Gastrocnemius medialis (tissue), 4 donors: Measurements from ENCODE around the gene FOXK1. TPM values are rescaled to one million over a fixed set of nuclear protein-coding genes. Genes with fewer than 3 reads are reported as not detected.

Source experiments
- ATAC-seq, 2 donors: fragments of 150-250 bp; one replicate each; pipeline ENCODE4 v1.9.1; 2016
- DNase-seq, 2 donors: peaks; one replicate each; pipeline ENCODE4 v3.0.0-alpha.2; 2019
- H3K27ac ChIP-seq, 4 donors: fragments of 200-600 bp; sonication (generic); 1 replicate in 1 of 4; 2 replicates in 3 of 4; pipeline ENCODE4 v1.5.1; 2016 to 2018; ENCODE audit warnings: mild to moderate bottlenecking in 2 of 4, moderate library complexity in 1 of 4
- H3K27me3 ChIP-seq, 3 donors: fragments of 200-600 bp; sonication (generic) in 2 of 3; 1 replicate in 1 of 3; 2 replicates in 2 of 3; pipeline versions ENCODE4 v1.5.1 to v1.6.0; 2016 to 2019; ENCODE audit warnings: mild to moderate bottlenecking in 1 of 3, moderate library complexity in 1 of 3
- H3K36me3 ChIP-seq, 2 donors: fragments of 200-600 bp; sonication (generic) in 1 of 2; one replicate each; pipeline ENCODE4 v1.5.1; 2017 to 2018
- H3K4me1 ChIP-seq, 2 donors: fragments of 200-600 bp; sonication (generic) in 1 of 2; one replicate each; pipeline ENCODE4 v1.5.1; 2016 to 2017; ENCODE audit warnings: mild to moderate bottlenecking in 2 of 2
- H3K4me3 ChIP-seq, 4 donors: fragments of 200-600 bp; sonication (generic) in 3 of 4; 1 replicate in 1 of 4; 2 replicates in 3 of 4; pipeline ENCODE4 v1.5.1; 2016 to 2019; ENCODE audit warnings: mild to moderate bottlenecking in 2 of 4
- H3K9me3 ChIP-seq, 3 donors: fragments of 200-600 bp; sonication (generic) in 2 of 3; 1 replicate in 1 of 3; 2 replicates in 2 of 3; pipeline ENCODE4 v1.5.1; 2016 to 2019
- POLR2A ChIP-seq, 2 donors: fragments of 450-650 bp; IDR thresholded peaks; one replicate each; pipeline ENCODE4 v1.6.1; 2017; ENCODE audit warnings: antibody characterized with exemption in 2 of 2, mild to moderate bottlenecking in 2 of 2, moderate library complexity in 2 of 2
- in situ Hi-C, 4 donors: fragments of 200-750 bp; cut with MboI; loops; one replicate each; pipeline versions ENCODE4 v1.15.0 to v1.8.0; 2017; ENCODE audit warnings: low sequenced_read_pairs in 4 of 4
- intact Hi-C: fragments of 100-400 bp; cut with DNase I; formaldehyde crosslinking; loops from one replicate; pipeline ENCODE4 v1.15.1; 2023; ENCODE audit warnings: low total_unique reads
- total RNA-seq, 4 donors: library from RNA; depleted of rRNA; stranded (reverse); fragments of >200 nt; gene quantifications; one replicate each; pipeline versions ENCODE4 v1.1.0 to v1.2.3, GENCODE V29; 2016
- TF ChIP-seq, protein P1 (sequence below), 5 experiments: fragments of 450-650 bp in 3 of 5; fragments of 200-600 bp in 2 of 5; sonication (generic) in 2 of 5; IDR thresholded peaks in 4 of 5; conservative IDR thresholded peaks in 1 of 5; 1 replicate in 4 of 5; 2 replicates in 1 of 5; pipeline ENCODE4 v1.5.1; 2016 to 2019; ENCODE audit warnings: antibody characterized with exemption in 5 of 5, mild to moderate bottlenecking in 3 of 5, moderate library complexity in 3 of 5

Gene FOXK1
- total RNA-seq, 4 donors from 2014 or later = 9.8 to 43.6 (median 18.8) TPM

DNA sequence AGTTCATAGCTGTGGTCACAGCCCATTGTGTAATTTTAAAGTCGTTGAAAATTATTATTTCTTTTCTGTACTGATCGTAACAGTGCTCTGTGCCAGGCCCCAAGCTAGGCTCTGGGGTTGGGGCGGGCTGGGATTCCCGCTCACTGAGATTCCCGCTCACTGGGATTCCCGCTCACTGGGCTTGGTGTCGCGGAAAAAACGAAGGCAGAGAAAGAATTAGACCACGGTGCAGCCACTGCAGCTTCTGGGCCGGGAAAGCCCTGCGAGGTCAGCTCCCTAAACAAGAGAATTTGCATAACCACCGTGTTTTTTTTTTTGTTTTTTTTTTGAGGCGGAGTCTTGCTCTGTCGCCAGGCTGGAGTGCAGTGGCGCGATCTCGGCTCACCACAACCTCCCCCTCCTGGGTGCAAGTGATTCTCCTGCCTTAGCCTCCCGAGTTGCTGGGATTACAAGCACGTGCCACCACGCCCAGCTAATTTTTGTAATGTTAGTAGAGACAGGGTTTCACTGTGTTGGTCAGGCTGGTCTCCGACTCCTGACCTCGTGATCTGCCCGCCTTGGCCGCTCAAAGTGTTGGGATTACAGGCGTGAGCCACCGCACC lies 31.2 kb downstream of the FOXK1 start:
- DNase-seq (no peak), ATAC-seq (no peak)
- H3K27ac ChIP-seq = peak overlapping the region; percentile 78 to 88 (median 83)
- no peaks in the 10 kb centered on the region for H3K9me3 ChIP-seq
- intact Hi-C loops = no loop called here
- H3K4me1 ChIP-seq = peaks cover 41 to 53% of the 10 kb centered on the region in 2 donors
- in situ Hi-C loops = no loop called here
- no peaks in the 10 kb centered on the region for H3K27me3 ChIP-seq
- no peak overlapping the region for H3K4me3 ChIP-seq
- H3K36me3 ChIP-seq = no peaks in the 10 kb centered on the region
- no peak for TF ChIP-seq POLR2A (IDR thresholded peaks at IDR 0.05)

DNA sequence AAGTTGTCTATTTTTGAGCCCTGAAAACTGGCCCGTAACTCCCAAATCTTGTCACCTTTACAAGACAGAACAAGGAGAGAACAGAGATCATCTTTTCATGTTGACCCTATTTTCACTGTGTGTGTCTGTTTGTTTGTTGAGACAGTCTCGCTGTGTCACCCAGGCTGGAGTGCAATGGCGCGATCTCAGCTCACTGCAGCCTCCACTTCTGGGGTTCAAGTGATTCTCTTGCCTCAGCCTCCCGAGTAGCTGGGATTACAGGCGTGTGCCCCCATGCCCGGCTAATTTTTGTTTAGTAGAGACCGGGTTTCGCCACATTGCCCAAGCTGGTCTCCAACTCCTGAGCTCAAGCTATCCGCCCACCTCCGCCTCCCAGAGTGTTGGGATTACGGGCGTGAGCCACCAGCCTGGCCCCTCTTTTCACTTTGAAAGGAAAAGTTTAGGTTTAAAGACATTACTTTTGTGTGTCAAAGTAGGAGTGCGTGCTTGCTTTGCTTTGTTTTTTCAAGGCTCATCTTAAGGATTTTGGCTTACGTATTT lies 32.1 kb downstream of the FOXK1 start:
- no peaks in the 10 kb centered on the region for H3K36me3 ChIP-seq
- H3K9me3 ChIP-seq = no peaks in the 10 kb centered on the region
- peaks cover 41 to 50% of the 10 kb centered on the region in 2 donors for H3K4me1 ChIP-seq
- H3K27ac ChIP-seq = peak overlapping the region in 3 of 4 donors; percentile 81 to 88 (median 85)
- intact Hi-C loops = no loop called here
- no peak overlapping the region for H3K4me3 ChIP-seq
- TF ChIP-seq, protein P1, sequence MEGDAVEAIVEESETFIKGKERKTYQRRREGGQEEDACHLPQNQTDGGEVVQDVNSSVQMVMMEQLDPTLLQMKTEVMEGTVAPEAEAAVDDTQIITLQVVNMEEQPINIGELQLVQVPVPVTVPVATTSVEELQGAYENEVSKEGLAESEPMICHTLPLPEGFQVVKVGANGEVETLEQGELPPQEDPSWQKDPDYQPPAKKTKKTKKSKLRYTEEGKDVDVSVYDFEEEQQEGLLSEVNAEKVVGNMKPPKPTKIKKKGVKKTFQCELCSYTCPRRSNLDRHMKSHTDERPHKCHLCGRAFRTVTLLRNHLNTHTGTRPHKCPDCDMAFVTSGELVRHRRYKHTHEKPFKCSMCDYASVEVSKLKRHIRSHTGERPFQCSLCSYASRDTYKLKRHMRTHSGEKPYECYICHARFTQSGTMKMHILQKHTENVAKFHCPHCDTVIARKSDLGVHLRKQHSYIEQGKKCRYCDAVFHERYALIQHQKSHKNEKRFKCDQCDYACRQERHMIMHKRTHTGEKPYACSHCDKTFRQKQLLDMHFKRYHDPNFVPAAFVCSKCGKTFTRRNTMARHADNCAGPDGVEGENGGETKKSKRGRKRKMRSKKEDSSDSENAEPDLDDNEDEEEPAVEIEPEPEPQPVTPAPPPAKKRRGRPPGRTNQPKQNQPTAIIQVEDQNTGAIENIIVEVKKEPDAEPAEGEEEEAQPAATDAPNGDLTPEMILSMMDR (IDR thresholded peaks at IDR 0.05 in 4 of 5, conservative IDR thresholded peaks at IDR 0.05 in 1 of 5) = no peak
- no peak for TF ChIP-seq POLR2A (IDR thresholded peaks at IDR 0.05)
- no peaks in the 10 kb centered on the region for H3K27me3 ChIP-seq
- ATAC-seq (no peak), DNase-seq (no peak)
- in situ Hi-C loops = no loop called here

DNA sequence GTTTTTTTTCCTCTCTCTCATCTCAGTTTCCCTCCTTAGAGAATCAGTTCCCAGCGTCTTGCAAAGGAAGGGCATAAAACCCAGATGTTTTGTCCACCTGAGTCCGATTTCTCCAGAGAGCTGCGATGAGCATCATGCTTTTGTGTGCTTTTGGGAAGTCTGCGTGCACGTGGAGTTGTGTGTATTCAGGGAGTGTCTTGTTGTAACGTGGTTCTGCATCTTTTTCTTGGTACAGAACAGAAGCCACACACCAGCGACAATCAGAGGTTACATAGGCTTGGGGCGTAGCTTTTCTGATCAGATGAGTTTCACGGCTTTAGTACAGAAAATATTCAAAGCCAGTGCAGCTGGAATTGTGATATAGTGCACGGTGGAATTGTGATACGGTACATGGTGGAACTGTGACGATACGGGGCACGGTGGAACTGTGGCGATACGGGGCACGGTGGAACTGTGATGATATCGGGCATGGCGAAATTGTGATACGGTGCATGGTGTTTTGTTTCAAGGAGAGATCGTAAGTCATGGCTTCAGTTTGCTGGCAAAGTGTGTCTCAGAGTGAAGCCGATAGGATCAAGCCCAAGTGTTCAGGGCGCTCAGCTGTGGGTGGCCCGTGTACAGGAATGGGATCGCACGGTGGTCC lies 32.8 kb downstream of the FOXK1 start:
- peaks cover 41 to 50% of the 10 kb centered on the region in 2 donors for H3K4me1 ChIP-seq
- intact Hi-C loops = loop anchor here (1.0 kb wide), 3 partner anchors 20 to 24 kb away; no protein-coding TSS in a partner anchor
- no peaks in the 10 kb centered on the region for H3K9me3 ChIP-seq
- no peaks in the 10 kb centered on the region for H3K36me3 ChIP-seq
- TF ChIP-seq POLR2A (IDR thresholded peaks at IDR 0.05) = no peak
- TF ChIP-seq, protein P1 (IDR thresholded peaks at IDR 0.05 in 4 of 5, conservative IDR thresholded peaks at IDR 0.05 in 1 of 5) = no peak
- no peaks in the 10 kb centered on the region for H3K27me3 ChIP-seq
- ATAC-seq = peak; percentile 42 to 44
- in situ Hi-C loops = no loop called here
- no peak for DNase-seq
- H3K4me3 ChIP-seq = peak overlapping the region; percentile 35 to 47 (median 40)
- H3K27ac ChIP-seq = peak overlapping the region; percentile 74 to 85 (median 83)

DNA sequence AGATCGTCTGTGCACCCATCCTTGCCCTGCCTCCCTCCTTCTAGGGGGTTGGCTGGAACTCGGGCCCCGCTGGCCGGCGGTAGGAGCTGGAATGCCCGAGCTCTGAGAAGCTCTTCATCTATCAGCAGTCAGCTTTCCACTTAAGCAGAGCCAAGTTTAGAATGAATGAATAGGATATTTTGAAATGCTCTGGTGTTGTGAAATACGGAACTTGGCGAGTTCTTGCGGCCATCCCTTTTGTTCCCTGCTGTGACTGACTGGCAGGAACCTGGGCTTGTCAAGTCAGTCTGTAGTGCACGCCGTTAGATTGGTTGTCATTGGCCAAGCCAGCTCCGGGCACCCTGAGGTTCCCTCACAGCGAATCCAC lies 33.3 kb downstream of the FOXK1 start:
- peak overlapping the region; percentile 35 to 47 (median 40) for H3K4me3 ChIP-seq
- TF ChIP-seq, protein P1 (IDR thresholded peaks at IDR 0.05 in 4 of 5, conservative IDR thresholded peaks at IDR 0.05 in 1 of 5) = no peak
- peak in 1 of 2 donors; percentile 47 for TF ChIP-seq POLR2A (IDR thresholded peaks at IDR 0.05)
- no peaks in the 10 kb centered on the region for H3K27me3 ChIP-seq
- H3K36me3 ChIP-seq = no peaks in the 10 kb centered on the region
- H3K9me3 ChIP-seq = no peaks in the 10 kb centered on the region
- peak overlapping the region; percentile 74 to 85 (median 83) for H3K27ac ChIP-seq
- H3K4me1 ChIP-seq = peaks cover 41 to 50% of the 10 kb centered on the region in 2 donors
- ATAC-seq (peak; percentile 86 to 96), DNase-seq (peak; percentile 84 to 89)
- in situ Hi-C loops (no loop called here), intact Hi-C loops (loop anchor here (1.0 kb wide), 3 partner anchors 20 to 24 kb away; no protein-coding TSS in a partner anchor)
